Stimulated activated CD8-positive, alpha-beta memory T cell treated with anti-CD3 and anti-CD28 coated beads, Interleukin-2, amount 100 ng/mL, for 1 hour (primary cell): Measurements from ENCODE around the gene CEP120.
A peak's percentile ranks its signal among the peaks of the same experiment; 100 is the strongest.
"Not testable (repeated sequence)": the region's sequence is repeated elsewhere in the genome, so short reads cannot be mapped to it uniquely, and the experiment has no call there.

ENCODE experiments used
- DNase-seq, 2 donors: peaks; one replicate each; pipeline ENCODE4 v3.0.0-alpha.2; 2020; ENCODE audit warnings: low read depth in 2 of 2

Gene CEP120

DNA sequence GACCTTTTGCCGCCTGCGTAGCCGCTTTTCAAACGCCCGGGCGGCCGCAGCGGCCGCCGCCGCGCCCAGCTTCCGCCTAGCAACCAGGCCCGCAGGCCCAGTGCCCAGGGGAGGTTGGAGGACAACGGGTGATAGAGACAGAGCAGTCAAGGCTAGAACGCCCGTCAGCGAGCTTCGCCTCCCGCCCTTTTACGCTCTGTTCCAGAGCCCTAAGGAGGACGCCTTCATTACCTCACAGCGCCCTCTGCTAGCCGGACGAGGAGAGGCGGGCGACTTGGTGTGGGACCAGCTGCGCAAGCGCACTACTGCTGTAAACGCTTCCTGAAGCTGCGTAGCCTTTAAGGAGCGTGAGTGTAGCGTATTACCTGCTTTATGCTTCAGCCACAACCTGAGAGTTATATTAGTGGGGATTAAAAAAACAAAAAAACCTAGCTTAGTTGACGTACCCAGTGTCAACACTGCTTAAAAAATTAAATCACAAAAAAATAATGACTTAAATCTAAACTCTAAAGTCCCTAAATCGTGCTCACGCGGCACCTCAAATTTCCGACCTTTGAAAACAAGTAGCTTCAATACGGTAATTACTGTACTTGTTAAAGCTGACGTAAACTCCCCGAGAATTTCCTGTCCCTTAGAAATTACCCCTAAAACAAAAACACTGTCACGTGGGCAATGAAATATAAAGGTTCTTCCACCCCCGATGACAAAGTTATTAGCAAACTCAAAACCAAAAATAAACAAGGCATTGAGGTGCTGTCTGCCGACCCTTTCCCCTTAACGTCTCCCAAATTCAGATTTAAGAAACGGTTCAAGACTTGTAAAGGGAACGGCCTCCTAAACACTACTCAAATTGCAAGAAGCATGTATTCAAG, at the start of gene CEP120:
Gene CEP120 (minus strand): TSS at position 126 of the 872 bp plus-strand sequence. CDS start 405 bp downstream, outside the sequence.
- peak; percentile 95 to 96 for DNase-seq

DNA sequence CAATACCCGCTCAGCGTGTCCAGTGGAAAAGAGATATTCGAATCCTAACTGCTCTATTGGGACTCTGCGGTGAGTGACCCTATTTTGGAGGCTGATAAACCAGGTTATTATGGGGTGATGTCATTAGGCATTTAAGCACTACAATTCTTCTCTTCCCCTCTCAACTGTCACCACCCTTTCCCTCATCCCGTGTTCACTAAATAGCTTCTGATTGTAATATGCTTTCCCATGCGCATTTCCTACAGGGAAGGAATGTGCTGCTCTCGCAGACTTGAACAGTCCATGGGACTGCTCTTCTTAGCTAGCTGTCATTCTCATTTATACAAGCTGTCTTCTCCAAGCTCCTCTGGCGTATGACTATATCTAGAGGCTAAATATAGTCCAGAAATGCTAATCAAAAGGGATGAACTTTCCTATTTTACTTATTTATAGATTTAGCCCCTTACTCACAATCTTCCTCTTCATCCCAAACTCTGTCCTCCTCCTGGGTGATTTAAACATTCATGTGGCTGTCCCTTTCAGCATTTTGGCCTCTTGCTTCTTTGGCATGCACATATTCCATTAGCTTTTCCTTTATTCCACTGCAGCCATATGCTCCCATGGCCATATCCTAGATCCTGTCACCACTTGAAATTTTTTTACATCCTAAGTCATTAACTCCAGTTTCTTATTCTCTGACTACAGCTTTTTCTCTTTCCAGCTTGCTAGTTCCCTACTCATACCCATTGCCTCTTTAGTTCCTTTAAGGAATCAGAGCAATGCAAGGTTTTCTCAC, 49.1 kb upstream of the CEP120 start:
- DNase-seq: no peak

DNA sequence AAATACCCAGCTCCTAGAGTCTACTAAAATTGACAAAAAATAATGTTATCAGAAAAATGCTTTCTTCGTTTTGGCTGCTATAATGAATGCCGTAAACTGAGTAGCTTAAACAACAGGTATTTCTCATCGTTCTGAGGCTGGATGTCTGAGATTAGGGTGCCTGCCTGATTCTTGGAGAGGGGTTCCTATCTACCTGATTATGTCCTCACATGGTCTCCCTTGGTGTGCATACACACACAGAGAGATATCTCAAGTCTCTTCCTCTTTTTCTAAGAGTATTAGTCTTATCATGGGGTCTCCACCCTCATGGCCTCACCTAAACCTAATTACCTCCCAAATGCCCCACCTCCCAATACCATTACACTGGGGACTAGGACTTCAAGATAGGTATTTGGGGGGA, 48.2 kb upstream of the CEP120 start:
- DNase-seq: no peak

DNA sequence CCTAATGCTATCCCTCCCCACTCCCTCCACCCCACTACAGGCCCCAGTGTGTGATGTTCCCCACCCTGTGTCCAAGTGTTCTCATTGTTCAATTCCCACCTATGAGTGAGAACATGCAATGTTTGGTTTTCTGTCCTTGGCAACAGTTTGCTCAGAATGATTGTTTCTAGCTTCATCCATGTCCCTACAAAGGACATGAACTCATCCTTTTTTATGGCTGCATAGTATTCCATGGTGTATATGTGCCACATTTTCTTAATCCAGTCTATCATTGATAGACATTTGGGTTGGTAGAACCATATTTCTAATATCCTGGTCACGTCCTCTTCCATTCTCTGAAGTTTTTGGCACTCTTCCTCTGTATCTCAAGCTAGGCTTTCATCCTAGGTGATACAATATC, 43.6 kb upstream of the CEP120 start:
- DNase-seq: not testable (repeated sequence)

DNA sequence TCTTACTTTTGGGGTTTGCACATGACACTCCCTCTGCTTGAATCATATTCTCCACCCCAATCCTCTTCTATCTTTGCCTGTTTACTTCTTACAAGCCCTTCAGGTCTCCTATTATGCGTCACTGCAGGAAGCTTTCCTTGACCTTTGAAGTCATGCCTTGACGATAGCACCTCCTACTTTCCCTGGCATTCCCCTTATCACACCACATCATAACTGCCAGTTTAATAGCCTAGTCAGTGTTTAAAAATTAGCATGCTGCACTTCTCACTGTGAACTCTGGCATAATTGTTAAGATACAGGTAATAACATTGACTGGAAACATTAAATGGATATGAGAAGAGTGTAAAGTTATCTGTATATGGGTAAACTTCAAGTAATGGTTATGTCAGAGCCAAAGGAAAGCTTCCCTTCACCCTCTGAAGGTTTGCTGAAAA, 37.1 kb upstream of the CEP120 start:
- no peak for DNase-seq

DNA sequence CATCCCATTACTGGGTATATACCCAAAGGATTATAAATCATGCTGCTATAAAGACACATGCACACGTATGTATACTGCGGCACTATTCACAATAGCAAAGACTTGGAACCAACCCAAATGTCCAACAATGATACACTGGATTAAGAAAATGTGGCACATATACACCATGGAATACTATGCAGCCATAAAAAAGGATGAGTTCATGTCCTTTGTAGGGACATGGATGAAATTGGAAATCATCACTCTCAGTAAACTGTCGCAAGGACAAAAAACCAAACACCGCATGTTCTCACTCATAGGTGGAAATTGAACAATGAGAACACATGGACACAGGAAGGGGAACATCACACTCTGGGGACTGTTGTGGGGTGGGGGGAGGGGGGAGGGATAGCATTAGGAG, 35.8 kb upstream of the CEP120 start:
- DNase-seq: not testable (repeated sequence)

DNA sequence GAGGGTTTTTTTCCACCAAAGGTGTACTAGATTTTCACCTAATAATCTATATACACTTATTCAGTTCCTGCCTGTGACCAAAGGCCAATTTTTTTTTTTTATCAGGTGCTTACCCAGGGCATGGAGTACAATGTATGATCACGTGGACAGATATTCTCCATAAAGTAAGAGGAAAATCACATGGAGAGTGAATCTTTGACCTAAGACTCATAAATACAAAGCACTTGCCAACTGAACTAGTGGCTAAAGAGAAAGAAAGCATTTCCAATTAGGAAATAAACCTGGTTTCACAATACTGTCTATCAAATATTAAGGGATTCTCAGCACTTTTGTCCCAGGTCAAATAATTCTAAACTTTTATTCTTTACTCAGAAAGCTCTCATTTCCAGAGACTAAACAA, 33.0 kb upstream of the CEP120 start:
- no peak for DNase-seq

DNA sequence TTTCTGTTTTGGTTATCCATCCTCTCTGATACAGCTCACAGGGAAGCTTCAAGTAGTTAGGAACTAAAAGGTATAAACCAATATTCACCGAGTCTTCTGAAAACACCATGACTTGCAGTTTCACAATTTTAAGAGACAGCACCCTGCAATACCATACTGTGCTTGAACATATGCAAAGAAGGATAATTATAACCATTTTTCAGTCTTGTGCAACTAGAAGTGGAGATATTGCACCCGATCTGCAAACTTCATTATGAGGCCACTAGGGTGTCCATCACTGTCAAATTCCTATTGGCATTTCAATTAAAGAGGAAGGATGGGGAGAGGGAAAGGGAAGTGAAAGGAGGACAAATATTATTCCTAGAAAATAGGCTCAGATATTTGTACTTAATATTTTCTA, 32.4 kb upstream of the CEP120 start:
- DNase-seq: no peak

DNA sequence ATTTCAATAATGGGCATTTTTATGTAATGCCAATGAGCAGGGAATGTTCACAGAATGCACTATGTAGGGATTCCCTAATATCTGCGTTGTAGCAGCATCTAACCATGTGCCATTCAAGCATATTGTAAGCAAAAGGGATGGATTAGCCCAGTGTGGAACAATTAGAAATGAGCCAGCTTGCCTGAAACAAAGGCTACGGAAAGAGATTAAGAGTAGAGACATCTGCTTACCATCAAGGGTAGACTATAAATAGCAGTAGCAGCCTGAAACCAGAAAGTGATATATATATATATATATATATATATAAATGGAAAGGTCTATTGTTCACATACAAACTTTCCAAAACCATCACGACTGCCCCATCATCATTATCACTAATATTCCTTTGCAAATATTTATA, 31.9 kb upstream of the CEP120 start:
- DNase-seq: no peak

DNA sequence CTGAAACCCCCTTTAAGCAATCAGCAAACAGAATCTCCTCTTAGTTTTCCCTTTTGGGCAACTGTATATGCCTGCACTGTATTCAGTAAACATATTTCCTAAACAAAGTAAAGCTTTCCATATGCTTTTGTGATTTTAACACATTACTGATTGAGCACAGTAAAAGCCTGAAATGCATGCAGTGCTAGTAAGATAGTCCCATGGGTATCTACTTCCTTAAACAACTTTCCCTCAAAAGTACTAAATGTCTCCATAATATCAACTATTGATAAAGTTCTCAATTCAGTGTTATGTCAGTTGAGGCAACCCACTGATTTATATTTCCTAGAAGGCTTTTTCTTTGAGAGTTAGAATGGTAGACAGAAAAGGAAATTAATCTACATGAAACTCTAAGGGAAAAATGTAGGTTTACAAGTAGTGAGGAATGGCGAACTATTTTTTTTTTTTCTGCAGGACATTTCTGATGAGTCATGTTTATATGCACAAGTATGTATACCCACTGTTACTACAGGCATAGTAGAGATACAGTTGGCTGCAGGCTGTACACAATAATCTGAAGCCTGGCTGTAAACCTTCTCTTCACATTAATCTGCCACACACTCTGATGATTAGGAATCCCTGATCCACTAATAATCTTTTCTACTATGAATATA, 31.2 kb upstream of the CEP120 start:
- DNase-seq: no peak

DNA sequence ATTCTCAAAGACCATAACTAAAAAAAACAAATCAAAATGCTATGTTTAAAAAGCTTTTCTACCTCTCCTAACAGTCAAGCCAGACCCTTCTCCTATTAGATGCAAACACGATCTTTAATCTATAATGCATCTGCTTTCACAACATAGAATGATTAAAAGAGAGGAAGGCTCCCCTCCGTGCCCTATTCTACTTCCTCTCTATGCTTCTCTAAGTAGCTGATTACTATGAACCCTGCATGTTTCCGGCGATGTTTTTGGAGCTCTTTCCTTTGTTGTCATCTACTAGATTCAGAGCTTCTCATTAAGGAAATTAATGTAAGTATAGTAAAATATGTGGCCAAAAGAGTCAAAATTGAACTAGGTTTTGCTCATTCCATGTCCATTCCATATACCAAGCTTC, 29.2 kb upstream of the CEP120 start:
- no peak for DNase-seq

DNA sequence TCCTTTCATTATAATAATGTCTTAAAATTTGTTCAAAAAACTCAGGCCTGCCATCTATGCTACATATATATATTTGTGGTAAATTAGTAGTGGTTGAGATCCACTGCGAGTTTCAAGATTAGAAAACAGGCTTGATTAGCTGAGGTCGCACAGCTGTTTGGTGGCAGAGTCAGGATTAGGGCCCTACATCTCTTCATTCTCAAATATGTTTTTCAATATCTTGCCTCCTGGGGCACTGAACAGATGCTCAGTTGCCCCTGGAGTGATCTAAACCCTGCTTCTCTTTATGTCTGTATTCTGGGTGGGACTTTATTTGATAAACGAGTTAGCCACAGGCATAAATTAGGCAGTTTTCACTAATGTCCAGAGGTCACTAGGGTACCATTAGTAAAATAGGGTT, 27.8 kb upstream of the CEP120 start:
- no peak for DNase-seq

DNA sequence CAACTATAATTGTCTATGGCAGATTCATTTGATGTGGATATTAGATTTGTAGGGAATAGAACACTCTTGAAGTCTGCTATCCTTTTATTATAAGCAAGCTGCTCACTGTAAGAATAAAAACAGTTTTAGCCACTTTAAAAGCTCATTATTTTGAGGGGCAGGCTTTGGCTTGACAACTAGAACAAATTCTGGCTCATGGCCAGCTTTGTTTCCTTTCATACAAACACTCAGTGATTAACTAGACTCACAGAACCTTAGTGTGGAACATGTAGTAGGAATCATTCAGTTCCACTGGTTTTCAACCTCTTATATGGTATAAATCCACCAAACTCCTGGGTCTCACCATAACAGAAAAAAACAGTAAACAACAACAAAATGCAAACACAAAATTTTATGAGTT, 27.4 kb upstream of the CEP120 start:
- no peak for DNase-seq

DNA sequence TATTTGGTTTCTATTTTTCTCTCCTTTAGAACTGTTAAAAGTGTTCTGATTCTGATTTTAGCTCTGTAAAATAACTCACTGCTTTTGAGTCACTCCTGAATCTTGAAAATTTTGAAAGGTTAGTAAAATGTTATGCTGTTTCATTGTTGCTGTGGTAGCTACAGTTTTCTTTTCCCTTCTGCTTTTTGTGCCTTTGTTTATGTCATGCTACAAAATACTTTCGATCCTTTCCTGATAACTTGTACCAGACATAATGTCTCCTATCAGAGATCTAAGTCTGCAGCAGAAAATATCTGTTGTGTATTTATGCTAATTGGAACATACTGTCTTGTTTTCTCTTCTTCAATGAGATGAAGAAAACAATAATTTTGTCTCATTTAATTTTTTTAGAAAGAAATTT, 26.9 kb upstream of the CEP120 start:
- no peak for DNase-seq

DNA sequence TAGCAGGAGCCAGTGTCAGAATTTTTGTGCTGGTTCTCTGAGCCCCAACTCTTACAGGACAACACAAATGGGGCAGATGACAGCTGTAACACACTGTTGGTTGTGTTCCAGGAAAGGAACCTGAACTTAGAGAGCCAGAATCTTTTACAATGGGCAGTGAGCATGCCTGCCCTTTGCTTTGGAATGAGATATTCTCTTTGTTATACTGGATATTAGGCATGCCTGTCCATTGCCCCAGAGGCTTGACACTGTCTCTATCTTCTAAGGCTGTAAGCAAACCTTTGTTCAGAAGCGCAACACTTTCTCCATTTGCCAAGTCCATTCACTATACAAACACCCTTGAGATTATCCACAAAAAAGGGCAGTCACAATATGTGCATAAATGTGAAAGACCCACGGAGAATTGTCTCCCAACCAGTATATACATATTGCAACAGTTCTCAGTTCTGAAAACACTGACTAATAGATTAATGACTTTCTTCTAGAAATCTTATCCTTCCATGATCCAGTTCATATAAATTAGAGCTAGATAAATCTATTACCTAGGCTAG, 26.3 kb upstream of the CEP120 start:
- no peak for DNase-seq

DNA sequence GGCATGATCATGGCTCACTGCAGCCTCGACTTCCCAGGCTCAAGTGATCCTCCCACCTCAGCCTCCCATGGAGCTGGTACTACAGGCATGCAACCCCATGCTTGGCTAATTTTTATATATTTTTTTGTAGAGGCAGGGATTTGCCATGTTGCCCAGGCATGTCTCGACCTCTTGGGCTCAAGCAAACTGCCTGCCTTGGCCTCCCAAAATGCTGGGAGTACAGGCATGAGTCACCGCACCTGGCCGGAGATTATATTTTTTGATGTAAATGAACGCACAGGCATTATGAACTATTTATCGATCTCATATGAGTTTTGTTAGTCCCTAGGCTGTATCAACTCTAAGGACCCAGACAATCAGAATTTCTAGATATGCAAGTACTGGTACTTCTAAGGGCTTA, 25.5 kb upstream of the CEP120 start:
- DNase-seq: no peak

DNA sequence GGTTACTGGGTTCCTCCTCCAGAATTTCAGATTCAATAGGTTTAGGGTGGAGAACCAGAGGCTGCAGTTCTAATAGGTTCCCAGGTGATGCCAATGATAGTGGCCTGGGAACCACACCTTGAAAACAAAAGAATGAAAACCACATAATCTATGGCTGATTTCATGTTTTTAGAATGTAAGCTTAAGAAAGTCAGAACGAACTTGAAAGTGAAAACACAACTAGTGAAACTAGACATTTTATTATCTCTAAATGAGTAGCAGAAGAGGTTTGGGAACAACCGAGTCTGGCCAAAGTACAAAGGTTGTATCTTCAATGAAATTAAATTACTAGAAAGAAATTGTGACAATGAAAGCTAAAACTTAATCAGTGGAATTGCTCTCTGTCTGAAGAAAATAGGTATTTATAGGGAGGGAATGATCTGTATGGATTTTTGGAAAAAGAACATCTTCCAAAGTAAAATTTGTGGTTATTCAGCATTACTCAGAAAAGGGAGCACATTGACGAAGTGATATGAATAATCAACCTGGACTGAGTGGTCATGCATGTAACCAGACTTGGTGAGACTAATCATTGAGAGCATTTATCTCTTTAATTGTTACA, 24.9 kb upstream of the CEP120 start:
- DNase-seq: no peak

DNA sequence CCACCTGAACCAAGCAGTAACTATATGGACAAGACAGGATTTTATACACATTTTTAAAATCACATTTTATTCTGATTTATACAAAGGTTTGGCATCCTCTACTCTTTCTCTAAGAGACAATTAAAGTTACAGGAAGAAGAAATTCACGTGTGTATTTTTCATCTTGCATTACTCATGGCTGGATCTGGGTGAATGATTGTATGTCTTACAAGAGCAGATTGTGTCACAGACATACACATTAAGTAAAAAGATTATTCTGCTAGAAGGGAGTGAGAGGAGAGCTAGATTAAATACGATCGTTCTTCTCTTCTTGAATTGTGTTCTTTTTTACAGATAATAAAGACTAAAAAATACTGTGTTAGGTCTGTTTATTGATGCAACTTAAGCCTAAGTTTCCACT, 20.8 kb upstream of the CEP120 start:
- no peak for DNase-seq

DNA sequence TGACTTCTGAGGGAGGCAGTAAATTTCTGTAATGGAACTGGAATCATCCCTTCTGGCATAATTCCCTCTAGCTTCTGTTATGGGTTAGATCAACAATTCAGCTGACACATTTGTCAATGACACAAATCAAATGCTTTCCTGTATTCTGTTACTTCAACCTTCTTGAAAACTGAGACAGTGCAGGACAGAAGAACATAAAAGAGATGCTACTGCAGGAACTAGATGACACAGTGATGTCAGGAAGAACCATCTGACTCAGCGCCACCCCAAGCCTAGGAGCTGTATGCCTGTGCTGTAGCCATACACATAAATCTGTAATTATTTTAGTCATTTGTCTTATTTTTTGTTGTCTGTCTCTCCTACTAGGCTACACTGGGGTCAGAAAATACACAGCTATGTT, 18.2 kb upstream of the CEP120 start:
- DNase-seq: no peak

DNA sequence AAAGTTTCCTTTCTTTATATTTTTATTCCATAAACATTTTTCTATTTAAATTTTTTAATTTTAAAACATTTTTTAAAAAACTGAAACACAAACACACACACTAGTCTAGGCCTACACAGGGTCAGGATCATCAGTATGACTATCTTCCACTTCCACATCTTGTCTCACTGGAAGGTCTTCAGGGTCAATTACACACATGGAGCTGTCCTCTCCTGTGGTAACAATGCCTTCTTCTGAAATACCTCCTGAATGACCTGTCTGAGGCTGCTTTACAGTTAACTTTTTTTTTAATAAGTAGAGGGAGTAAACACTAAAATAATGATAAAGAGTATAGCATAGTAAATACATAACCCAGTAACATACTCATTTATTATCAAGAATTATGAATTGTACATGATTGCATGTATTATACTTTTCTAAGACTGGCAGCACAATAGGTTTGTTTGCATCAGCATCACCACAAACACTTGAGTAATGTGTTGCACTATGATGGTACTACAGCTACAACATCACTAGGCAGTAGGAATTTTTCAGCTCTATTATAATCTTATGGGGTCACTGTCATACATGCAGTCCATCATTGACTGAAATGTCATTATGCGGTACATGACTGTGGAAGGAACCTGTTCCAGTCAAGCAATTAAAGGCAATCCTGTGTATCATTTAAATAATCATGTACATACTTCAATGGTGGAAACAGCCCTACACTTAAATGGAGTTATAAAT, 17.4 kb upstream of the CEP120 start:
- no peak for DNase-seq

DNA sequence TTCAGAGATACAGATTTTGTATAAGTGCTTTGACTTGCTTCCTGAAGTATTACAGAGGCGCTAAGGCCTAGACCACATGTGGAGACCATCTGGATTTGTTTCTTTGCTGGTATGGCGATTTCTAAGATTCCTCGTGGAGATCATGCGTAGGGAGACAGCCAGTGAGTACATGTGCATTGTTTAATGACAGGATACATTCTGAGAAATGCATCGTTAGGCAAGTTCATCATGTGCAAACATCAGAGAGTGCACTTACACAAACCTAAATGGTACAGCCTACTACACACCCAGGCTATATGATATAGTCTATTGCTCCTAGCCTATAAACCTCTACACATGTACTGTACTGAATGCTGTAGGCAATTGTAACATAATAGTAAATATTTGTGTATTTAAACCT, 16.5 kb upstream of the CEP120 start:
- no peak for DNase-seq
